Tibial nerve (tissue), 4 donors: ENCODE data around the gene JAZF1.

Source experiments
- EP300 ChIP-seq, 2 donors: sonication (generic); formaldehyde crosslinking; IDR thresholded peaks; one replicate each; pipeline ENCODE4 v1.6.1; 2017; ENCODE audit warnings: antibody characterized with exemption in 2 of 2, mild to moderate bottlenecking in 1 of 2
- TF ChIP-seq, protein P1 (sequence below), 5 experiments: fragments of 200-600 bp in 3 of 5; fragments of 450-650 bp in 2 of 5; sonication (generic) in 3 of 5; IDR thresholded peaks; one replicate each; pipeline ENCODE4 v1.5.1; 2016 to 2019; ENCODE audit warnings: antibody characterized with exemption in 5 of 5, mild to moderate bottlenecking in 3 of 5, moderate library complexity in 2 of 5

DNA sequence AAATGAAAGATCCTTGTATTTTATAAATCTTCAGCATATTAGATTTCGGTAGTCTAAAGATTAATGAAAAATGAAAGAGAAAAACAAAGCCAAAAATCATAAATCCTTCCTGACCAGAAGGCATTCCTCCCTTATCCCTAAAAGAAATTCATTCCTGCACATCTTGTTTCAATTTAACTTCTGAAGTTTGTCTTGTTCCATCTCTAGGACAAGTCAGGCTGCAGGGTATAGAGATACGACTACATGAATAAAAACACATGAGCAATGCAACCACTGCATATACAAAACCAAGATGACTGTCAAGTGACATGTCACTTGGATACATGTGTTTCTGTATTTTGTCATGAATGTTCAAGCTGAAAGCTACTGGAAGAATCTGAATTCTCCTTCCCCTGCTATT lies 214.9 kb downstream of the JAZF1 start:
- TF ChIP-seq, protein P1, sequence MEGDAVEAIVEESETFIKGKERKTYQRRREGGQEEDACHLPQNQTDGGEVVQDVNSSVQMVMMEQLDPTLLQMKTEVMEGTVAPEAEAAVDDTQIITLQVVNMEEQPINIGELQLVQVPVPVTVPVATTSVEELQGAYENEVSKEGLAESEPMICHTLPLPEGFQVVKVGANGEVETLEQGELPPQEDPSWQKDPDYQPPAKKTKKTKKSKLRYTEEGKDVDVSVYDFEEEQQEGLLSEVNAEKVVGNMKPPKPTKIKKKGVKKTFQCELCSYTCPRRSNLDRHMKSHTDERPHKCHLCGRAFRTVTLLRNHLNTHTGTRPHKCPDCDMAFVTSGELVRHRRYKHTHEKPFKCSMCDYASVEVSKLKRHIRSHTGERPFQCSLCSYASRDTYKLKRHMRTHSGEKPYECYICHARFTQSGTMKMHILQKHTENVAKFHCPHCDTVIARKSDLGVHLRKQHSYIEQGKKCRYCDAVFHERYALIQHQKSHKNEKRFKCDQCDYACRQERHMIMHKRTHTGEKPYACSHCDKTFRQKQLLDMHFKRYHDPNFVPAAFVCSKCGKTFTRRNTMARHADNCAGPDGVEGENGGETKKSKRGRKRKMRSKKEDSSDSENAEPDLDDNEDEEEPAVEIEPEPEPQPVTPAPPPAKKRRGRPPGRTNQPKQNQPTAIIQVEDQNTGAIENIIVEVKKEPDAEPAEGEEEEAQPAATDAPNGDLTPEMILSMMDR (IDR thresholded peaks at IDR 0.05) = no peak
- TF ChIP-seq EP300 (IDR thresholded peaks at IDR 0.05) = no peak
